DND-41 (cell line): Measurements from ENCODE around the gene STX1B.

Source experiments
- CTCF ChIP-seq: IDR thresholded peaks from 2 replicates; pipeline ENCODE4 v1.5.1; 2012; ENCODE audit warnings: borderline replicate concordance, low read length, moderate library complexity, mild to moderate bottlenecking; ENCODE audit not compliant: poor library complexity, severe bottlenecking; ENCODE audit errors: extremely low read depth
- EZH2 ChIP-seq: IDR thresholded peaks from 3 replicates; pipeline ENCODE4 v1.6.1; 2012; ENCODE audit warnings: borderline replicate concordance, low read depth, mild to moderate bottlenecking, moderate library complexity, low read length, inconsistent platforms; ENCODE audit not compliant: severe bottlenecking

DNA sequence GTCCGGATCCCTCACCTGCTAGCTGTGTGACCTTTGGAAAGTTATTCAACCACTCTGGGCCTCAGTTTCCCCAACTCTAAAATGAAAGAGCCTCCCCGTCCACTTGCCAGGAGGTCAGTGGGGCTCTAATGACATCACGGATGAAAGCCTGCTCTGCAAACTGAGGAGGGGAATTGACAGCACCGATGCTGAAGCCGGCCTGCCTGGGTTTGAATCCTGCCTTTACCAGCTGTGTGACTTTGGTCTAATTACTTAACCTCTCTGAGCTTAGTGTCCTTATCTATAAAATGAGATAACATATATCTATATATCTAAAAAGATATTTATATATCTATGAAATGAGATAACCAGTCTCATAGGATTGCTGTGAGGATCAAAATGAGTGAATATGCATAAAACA lies 1.9 kb downstream of the STX1B start:
- TF ChIP-seq CTCF (no peak), EZH2 (no peak)
